IMR-90 (cell line): ENCODE measurements around the gene NRF1. TPM values are rescaled to one million over a fixed set of nuclear protein-coding genes. Genes with fewer than 3 reads are reported as not detected.

Experiments
- ATAC-seq: fragments of 200-7000 bp; cut with Tn5 transposase; 2 replicates; pipeline ENCODE4 v1.9.1; 2020; ENCODE audit warnings: low read depth, mild to moderate bottlenecking, moderate library complexity
- BruUV-seq: library from RNA; stranded (reverse); fragments of 400-500 nt; replicated peaks from 2 replicates; lab custom pipeline; 2021; lab: Mats Ljungman, UMichigan
- CTCF ChIA-PET: fragments of 300-600 bp; formaldehyde crosslinking; extraction: SDS; loops from one replicate; lab custom pipeline; 2021; ENCODE audit warnings: antibody characterized with exemption; lab: Yijun Ruan, JAX
- POLR2A ChIA-PET: fragments of 300-600 bp; sonication (Branson Sonifier 250); formaldehyde crosslinking; loops from one replicate; lab custom pipeline; 2022; ENCODE audit warnings: antibody characterized with exemption; ENCODE audit not compliant: unreplicated experiment; lab: Charles Lee
- DNase-seq: peaks from one replicate; pipeline ENCODE4 v3.0.0; 2013
- H2AFZ ChIP-seq: replicated peaks from 2 replicates; pipeline ENCODE3; 2013; ENCODE audit warnings: low read length, mild to moderate bottlenecking; ENCODE audit not compliant: poor library complexity
- H2AK5ac ChIP-seq: 2 replicates; pipeline ENCODE4 v1.6.1; 2013; ENCODE audit warnings: low read depth, low read length, inconsistent platforms
- H2AK9ac ChIP-seq: replicated peaks from 2 replicates; pipeline ENCODE3; 2013; ENCODE audit warnings: mild to moderate bottlenecking, low read depth, low read length, moderate library complexity; ENCODE audit not compliant: poor library complexity
- H2BK120ac ChIP-seq: 2 replicates; pipeline ENCODE4 v1.6.1; 2013; ENCODE audit warnings: low read depth, low read length, inconsistent platforms
- H2BK15ac ChIP-seq: 3 replicates; pipeline ENCODE4 v1.6.1; 2013; ENCODE audit warnings: low read depth, low read length, inconsistent platforms
- H2BK20ac ChIP-seq: 2 replicates; pipeline ENCODE4 v1.6.1; 2013; ENCODE audit warnings: low read depth, mild to moderate bottlenecking, inconsistent platforms, low read length, moderate library complexity
- H2BK5ac ChIP-seq: 2 replicates; pipeline ENCODE4 v1.6.1; 2013; ENCODE audit warnings: mild to moderate bottlenecking, low read depth, low read length, inconsistent platforms; ENCODE audit not compliant: poor library complexity, severe bottlenecking
- H3K14ac ChIP-seq: replicated peaks from 2 replicates; pipeline ENCODE4 v1.6.1; 2013; ENCODE audit warnings: low read depth, low read length, inconsistent platforms
- H3K18ac ChIP-seq: 2 replicates; pipeline ENCODE4 v1.6.1; 2013; ENCODE audit warnings: low read depth, low read length, control low read depth
- H3K23ac ChIP-seq: 2 replicates; pipeline ENCODE4 v1.6.1; 2013; ENCODE audit warnings: low read depth, low read length, inconsistent platforms
- H3K27ac ChIP-seq: 2 replicates; pipeline ENCODE4 v1.5.1; 2013; ENCODE audit warnings: mild to moderate bottlenecking, control low read depth, low read length; ENCODE audit not compliant: insufficient read depth
- H3K27me3 ChIP-seq: 2 replicates; pipeline ENCODE4 v1.6.1; 2013; ENCODE audit warnings: low read length; ENCODE audit not compliant: control insufficient read depth, insufficient read depth
- H3K36me3 ChIP-seq: 2 replicates; pipeline ENCODE4 v1.6.1; 2013; ENCODE audit warnings: low read length, mixed read lengths; ENCODE audit not compliant: control insufficient read depth, insufficient read depth
- H3K4ac ChIP-seq: 2 replicates; pipeline ENCODE4 v1.6.1; 2013; ENCODE audit warnings: low read depth, low read length, inconsistent platforms
- H3K4me1 ChIP-seq: 2 replicates; pipeline ENCODE4 v1.6.1; 2013; ENCODE audit warnings: low read length, mixed read lengths; ENCODE audit not compliant: control insufficient read depth, insufficient read depth
- H3K4me2 ChIP-seq: 2 replicates; pipeline ENCODE4 v1.6.1; 2013; ENCODE audit warnings: low read depth, mild to moderate bottlenecking, control low read depth, low read length, moderate library complexity
- H3K4me3 ChIP-seq: 2 replicates; pipeline ENCODE4 v1.5.1; 2013; ENCODE audit warnings: low read depth, mild to moderate bottlenecking, control low read depth, low read length, moderate library complexity; ENCODE audit not compliant: insufficient read depth
- H3K56ac ChIP-seq: 2 replicates; pipeline ENCODE4 v1.6.1; 2013; ENCODE audit warnings: low read length, inconsistent platforms; ENCODE audit not compliant: insufficient read depth; ENCODE audit errors: extremely low read depth
- H3K79me1 ChIP-seq, 2 experiments: 2 replicates each; pipeline ENCODE4 v1.6.1; 2013; ENCODE audit warnings: low read length in 2 of 2, inconsistent platforms in 1 of 2, low read depth in 1 of 2
- H3K9ac ChIP-seq: 2 replicates; pipeline ENCODE4 v1.6.1; 2013; ENCODE audit warnings: low read depth, low read length, control low read depth
- H3K9me1 ChIP-seq: 2 replicates; pipeline ENCODE4 v1.6.1; 2013; ENCODE audit warnings: low read length, inconsistent platforms; ENCODE audit not compliant: insufficient read depth
- H3K9me3 ChIP-seq: 2 replicates; pipeline ENCODE4 v1.6.1; 2013; ENCODE audit warnings: low read length; ENCODE audit not compliant: control insufficient read depth, insufficient read depth
- H4K20me1 ChIP-seq: 2 replicates; pipeline ENCODE4 v1.6.1; 2013; ENCODE audit warnings: low read length, inconsistent platforms; ENCODE audit not compliant: insufficient read depth
- H4K5ac ChIP-seq: 2 replicates; pipeline ENCODE4 v1.6.1; 2013; ENCODE audit warnings: mild to moderate bottlenecking, low read depth, low read length, control low read depth
- H4K8ac ChIP-seq, 2 experiments: 2 replicates each; pipeline ENCODE4 v1.6.1; 2013; ENCODE audit warnings: low read depth in 2 of 2, low read length in 2 of 2, control low read depth in 1 of 2, inconsistent platforms in 1 of 2
- H4K91ac ChIP-seq: 2 replicates; pipeline ENCODE4 v1.6.1; 2013; ENCODE audit warnings: low read depth, low read length, inconsistent platforms; ENCODE audit not compliant: insufficient read depth
- CEBPB ChIP-seq: IDR thresholded peaks from 2 replicates; pipeline ENCODE4 v1.6.1; 2012; ENCODE audit warnings: low read depth, low read length, improper control_type of control experiment
- CHD1 ChIP-seq: IDR thresholded peaks from 2 replicates; pipeline ENCODE4 v1.6.1; 2012; ENCODE audit warnings: low read depth, low read length, improper control_type of control experiment
- MAZ ChIP-seq: IDR thresholded peaks from 2 replicates; pipeline ENCODE4 v1.6.1; 2012; ENCODE audit warnings: low read depth, mild to moderate bottlenecking, low read length, improper control_type of control experiment, moderate library complexity, borderline replicate concordance
- POLR2A ChIP-seq: IDR thresholded peaks from 2 replicates; pipeline ENCODE4 v1.6.1; 2012; ENCODE audit warnings: mild to moderate bottlenecking, low read depth, low read length
- RAD21 ChIP-seq: IDR thresholded peaks from 2 replicates; pipeline ENCODE4 v1.6.1; 2012; ENCODE audit warnings: low read length, improper control_type of control experiment
- RCOR1 ChIP-seq: IDR thresholded peaks from 2 replicates; pipeline ENCODE4 v1.6.1; 2012; ENCODE audit warnings: mild to moderate bottlenecking, low read length, improper control_type of control experiment; ENCODE audit not compliant: insufficient replicate concordance
- RFX5 ChIP-seq: IDR thresholded peaks from 2 replicates; pipeline ENCODE4 v1.8.0; 2012; ENCODE audit warnings: low read depth, mild to moderate bottlenecking, low read length, moderate library complexity
- SMC3 ChIP-seq: fragments of 150-350 bp; IDR thresholded peaks from 2 replicates; pipeline ENCODE4 v1.6.1; 2016; ENCODE audit warnings: low read depth, mild to moderate bottlenecking, antibody characterized with exemption, low read length, moderate library complexity
- WGBS, 2 experiments: methylation state at CpG; one replicate each; pipeline versions ENCODE4 v1.1.5 to v1.1.7; 2013; ENCODE audit warnings: missing lambda C conversion rate in 2 of 2; ENCODE audit not compliant: insufficient read length in 1 of 2; ENCODE audit errors: extremely low coverage in 2 of 2; 5-methylcytosine and 5-hydroxymethylcytosine counted together
- dilution Hi-C: fragments of 300-500 bp; cut with HindIII; formaldehyde crosslinking; loops from one replicate; pipeline ENCODE4 v1.14.3; 2018; ENCODE audit warnings: low sequenced_read_pairs; ENCODE audit not compliant: unreplicated experiment
- in situ Hi-C: fragments of 300-500 bp; cut with MboI; formaldehyde crosslinking; loops from 3 replicates; pipeline ENCODE4 v1.14.3; 2019; ENCODE audit warnings: low sequenced_read_pairs, inconsistent platforms, mixed read lengths
- intact Hi-C: fragments of 100-400 bp; cut with micrococcal nuclease; formaldehyde crosslinking; loops from 2 replicates; pipeline ENCODE4 v1.10.0; 2022
- polyA plus RNA-seq, 3 experiments: library from polyadenylated mRNA; depleted of rRNA; stranded (reverse); fragments of >200 nt; gene quantifications; 2 replicates each; pipeline ENCODE4 v1.2.3, GENCODE V29; 2012; ENCODE audit warnings: low replicate concordance in 1 of 3
- total RNA-seq: library from RNA; depleted of rRNA; stranded (reverse); fragments of >200 nt; gene quantifications from 2 replicates; pipeline ENCODE4 v1.2.3, GENCODE V29; 2012
- TF ChIP-seq, protein P1 (sequence below): fragments of 150-350 bp; IDR thresholded peaks from 2 replicates; pipeline ENCODE4 v1.6.1; 2017; ENCODE audit warnings: mild to moderate bottlenecking, antibody characterized with exemption, low read length, low read depth

NRF1 gene
- total and polyA plus RNA-seq, 2 of the 4 experiments (the other 2 are of a cell fraction), result 11.4 to 15.8 TPM

DNA sequence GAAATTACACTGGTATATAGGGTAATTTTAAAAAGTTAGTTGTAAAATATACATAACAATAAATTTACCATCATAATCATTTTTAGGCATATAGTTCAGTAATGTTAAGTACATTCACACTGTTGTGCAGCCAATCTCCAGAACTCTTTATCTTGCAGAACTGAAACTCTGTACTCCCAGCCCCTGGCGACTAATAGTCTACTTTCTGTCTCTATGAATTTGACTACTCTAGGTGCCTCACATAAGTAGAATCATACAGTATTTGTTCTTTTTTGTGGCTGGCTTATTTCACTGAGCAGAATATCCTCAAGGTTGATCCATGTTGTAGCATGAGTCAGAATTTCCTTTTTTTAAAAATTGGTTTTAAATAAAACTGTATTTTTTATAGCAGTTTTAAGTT is 41.4 kb downstream of the NRF1 start:
- Histone ChIP-seq H3K18ac (no peak overlapping the region), H3K14ac (no peak overlapping the region), H3K4me2 (no peak overlapping the region), H3K4ac (no peak overlapping the region), H3K27ac (no peak overlapping the region), H2BK20ac (no peak overlapping the region), H2AK5ac (no peak overlapping the region), H2BK15ac (no peak overlapping the region), H3K23ac (no peak overlapping the region), H3K9me3 (no peaks in the 10 kb centered on the region), H3K56ac (no peak overlapping the region), H3K9me1 (0 out of 2 replicates have a peak, but pooled peaks cover 4% of the 10 kb centered on the region), H2BK5ac (no peak overlapping the region), H3K36me3 (peaks cover 7% of the 10 kb centered on the region), H2AK9ac (no peak overlapping the region), H3K79me1 (peaks cover 24 to 42% of the 10 kb centered on the region in 2 experiments), H3K9ac (no peak overlapping the region), H2BK120ac (no peak overlapping the region), H3K4me1 (peaks cover 4% of the 10 kb centered on the region), H3K4me3 (no peak overlapping the region), H4K8ac (no peak overlapping the region), H4K5ac (no peak overlapping the region), H4K91ac (no peak overlapping the region), H2AFZ (no peak overlapping the region), H4K20me1 (peaks cover 5% of the 10 kb centered on the region; the same call in 1 of the 2 replicates), H3K27me3 (no peaks in the 10 kb centered on the region)
- no peak for TF ChIP-seq SMC3
- no peak for TF ChIP-seq RCOR1
- TF ChIP-seq CEBPB, result no peak
- TF ChIP-seq MAZ, result no peak
- no peak for TF ChIP-seq CHD1
- TF ChIP-seq POLR2A, result no peak
- TF ChIP-seq RFX5, result no peak
- TF ChIP-seq, protein P1, sequence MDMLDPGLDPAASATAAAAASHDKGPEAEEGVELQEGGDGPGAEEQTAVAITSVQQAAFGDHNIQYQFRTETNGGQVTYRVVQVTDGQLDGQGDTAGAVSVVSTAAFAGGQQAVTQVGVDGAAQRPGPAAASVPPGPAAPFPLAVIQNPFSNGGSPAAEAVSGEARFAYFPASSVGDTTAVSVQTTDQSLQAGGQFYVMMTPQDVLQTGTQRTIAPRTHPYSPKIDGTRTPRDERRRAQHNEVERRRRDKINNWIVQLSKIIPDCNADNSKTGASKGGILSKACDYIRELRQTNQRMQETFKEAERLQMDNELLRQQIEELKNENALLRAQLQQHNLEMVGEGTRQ, result no peak
- no peak for TF ChIP-seq RAD21
- POLR2A ChIA-PET, result no interaction called here
- DNase-seq (no peak), ATAC-seq (no peak)
- no CpG with 5 or more reads among the region's 1 CpG for WGBS, 2 experiments
- BruUV-seq, result no TSS peak
- dilution Hi-C loops (no loop called here), intact Hi-C loops (no loop called here), in situ Hi-C loops (no loop called here)
- CTCF ChIA-PET, result no interaction called here
